GM23338 (cell line): Measurements from ENCODE around the gene MAST3. TPM values are rescaled to one million over a fixed set of nuclear protein-coding genes. Genes with fewer than 3 reads are reported as not detected.

Experiments used
- ATAC-seq: fragments of 200-7000 bp; cut with Tn5 transposase; 3 replicates; pipeline ENCODE4 v1.9.1; 2020
- DNase-seq: peaks from one replicate; pipeline ENCODE4 v3.0.0-alpha.2; 2015; ENCODE audit warnings: low spot score
- H2AFZ ChIP-seq: fragments of 200-600 bp; sonication (generic); 2 replicates; pipeline ENCODE4 v1.8.0; 2016; ENCODE audit warnings: antibody characterized with exemption, mild to moderate bottlenecking, moderate library complexity
- H3F3A ChIP-seq: fragments of 200-600 bp; sonication (generic); replicated peaks from 2 replicates; pipeline ENCODE4 v1.8.0; 2017; ENCODE audit warnings: antibody characterized with exemption, mixed run types, low read depth
- H3K27ac ChIP-seq: fragments of 200-600 bp; sonication (generic); 2 replicates; pipeline ENCODE4 v1.6.1; 2016; ENCODE audit warnings: low read depth
- H3K27me3 ChIP-seq: fragments of 200-600 bp; sonication (generic); 2 replicates; pipeline ENCODE4 v1.8.0; 2016; ENCODE audit warnings: mild to moderate bottlenecking, mixed run types, moderate library complexity; ENCODE audit not compliant: insufficient read depth
- H3K36me3 ChIP-seq: fragments of 200-600 bp; sonication (generic); 2 replicates; pipeline ENCODE4 v1.8.0; 2016; ENCODE audit warnings: mild to moderate bottlenecking; ENCODE audit not compliant: insufficient read depth
- H3K4me1 ChIP-seq: fragments of 200-600 bp; sonication (generic); 2 replicates; pipeline ENCODE4 v1.8.0; 2016; ENCODE audit warnings: mild to moderate bottlenecking, moderate library complexity; ENCODE audit not compliant: insufficient read depth
- H3K4me2 ChIP-seq: fragments of 200-600 bp; sonication (generic); 2 replicates; pipeline ENCODE4 v1.7.1; 2017; ENCODE audit warnings: mixed run types
- H3K4me3 ChIP-seq: fragments of 200-600 bp; sonication (generic); 2 replicates; pipeline ENCODE4 v1.6.1; 2016; ENCODE audit warnings: mixed run types
- H3K79me2 ChIP-seq: fragments of 200-600 bp; sonication (generic); replicated peaks from 2 replicates; pipeline ENCODE4 v1.8.0; 2017; ENCODE audit warnings: mild to moderate bottlenecking; ENCODE audit not compliant: insufficient read depth
- H3K9me2 ChIP-seq: fragments of 200-600 bp; sonication (generic); 2 replicates; pipeline ENCODE4 v1.8.0; 2017; ENCODE audit not compliant: insufficient read depth
- H4K20me1 ChIP-seq: fragments of 200-600 bp; sonication (generic); replicated peaks from 2 replicates; pipeline ENCODE4 v1.8.0; 2017; ENCODE audit warnings: mild to moderate bottlenecking; ENCODE audit not compliant: insufficient read depth
- H3K27ac Mint-ChIP-seq: 2 replicates; pipeline ENCODE4 v1.8.0; 2020; ENCODE audit warnings: inconsistent platforms, mild to moderate bottlenecking, moderate library complexity, mixed read lengths
- H3K27me3 Mint-ChIP-seq: 3 replicates; pipeline ENCODE4 v1.8.0; 2022; ENCODE audit warnings: low read depth, mild to moderate bottlenecking, moderate library complexity, mixed read lengths, inconsistent platforms; ENCODE audit not compliant: insufficient read depth, poor library complexity
- H3K36me3 Mint-ChIP-seq: 3 replicates; pipeline ENCODE4 v1.8.0; 2021; ENCODE audit warnings: low read depth, mild to moderate bottlenecking, inconsistent platforms, moderate library complexity, mixed read lengths
- H3K4me1 Mint-ChIP-seq: 3 replicates; pipeline ENCODE4 v1.8.0; 2020; ENCODE audit warnings: mild to moderate bottlenecking, inconsistent platforms, mixed read lengths
- H3K4me3 Mint-ChIP-seq: 3 replicates; pipeline ENCODE4 v1.8.0; 2021; ENCODE audit warnings: moderate library complexity, mild to moderate bottlenecking, inconsistent platforms, mixed read lengths
- H3K9me3 Mint-ChIP-seq: 3 replicates; pipeline ENCODE4 v1.8.0; 2020; ENCODE audit warnings: moderate library complexity, mild to moderate bottlenecking, inconsistent platforms, mixed read lengths
- JUNB ChIP-seq: IDR thresholded peaks from one replicate; pipeline ENCODE4 v1.6.1; 2016; ENCODE audit warnings: antibody characterized with exemption; ENCODE audit not compliant: unreplicated experiment
- NANOG ChIP-seq: IDR thresholded peaks from 2 replicates; pipeline ENCODE4 v1.6.1; 2016; ENCODE audit warnings: antibody characterized with exemption, borderline replicate concordance
- ZNF114 ChIP-seq: fragments of 250-450 bp; sonication (Bioruptor Pico); IDR thresholded peaks from 2 replicates; pipeline ENCODE4 v1.5.0; 2020; ENCODE audit warnings: mild to moderate bottlenecking, moderate library complexity
- ZNF331 ChIP-seq: fragments of 250-450 bp; sonication (Bioruptor Pico); IDR thresholded peaks from 2 replicates; pipeline ENCODE4 v1.5.0; 2020; ENCODE audit warnings: low read depth, mild to moderate bottlenecking, moderate library complexity
- polyA plus RNA-seq: library from polyadenylated mRNA; unstranded; fragments of >200 nt; fragmentation: Nextera tagmentation; extraction: Ambion mirVana; gene quantifications from 2 replicates; pipeline ENCODE4 v1.2.1, GENCODE V29; 2016
- total RNA-seq: library from RNA; depleted of rRNA; stranded (reverse); fragments of >200 nt; shearing (Covaris generic); gene quantifications from 2 replicates; pipeline ENCODE4 v1.2.3, GENCODE V29; 2014

Gene MAST3
- total and polyA plus RNA-seq, 2 experiments from 2014 or later = 5.6 to 8.8 TPM

- Mint-ChIP-seq H3K4me3 (peak overlapping the region; percentile 89), H3K9me3 (peaks cover 4% of the 10 kb centered on the region; the same call in 1 of the 3 replicates), H3K27ac (peak overlapping the region; percentile 93), H3K27me3 (peaks cover 18% of the 10 kb centered on the region), H3K36me3 (peaks cover 19% of the 10 kb centered on the region), H3K4me1 (peaks cover 18% of the 10 kb centered on the region; the same call in 2 of the 3 replicates)
- Histone ChIP-seq H3K27me3 (no peaks in the 10 kb centered on the region), H3K27ac (no peak overlapping the region), H2AFZ (no peak overlapping the region), H3K4me3 (peak overlapping the region; percentile 96), H3K4me1 (peaks cover 11% of the 10 kb centered on the region; the same call in 1 of the 2 replicates), H3K36me3 (no peaks in the 10 kb centered on the region), H4K20me1 (peaks cover 15% of the 10 kb centered on the region), H3K4me2 (peak overlapping the region; percentile 95), H3K9me2 (no peaks in the 10 kb centered on the region), H3K79me2 (peaks cover 6% of the 10 kb centered on the region), H3F3A (peaks cover 19% of the 10 kb centered on the region; the same call in 1 of the 2 replicates)
- peak; percentile 2 for ATAC-seq
- no peak for TF ChIP-seq ZNF331 (CRISPR knock-in tag)
- TF ChIP-seq JUNB = no peak
- no peak for DNase-seq
These were observed 96.0 kb downstream of the MAST3 start for GRCh38 chr19:18193388-18194180.

- Histone ChIP-seq H3K4me1 (peaks cover 11% of the 10 kb centered on the region; the same call in 1 of the 2 replicates), H3K27me3 (no peaks in the 10 kb centered on the region), H3K9me2 (no peaks in the 10 kb centered on the region), H3K4me2 (peak overlapping the region; percentile 95), H3K4me3 (peak overlapping the region; percentile 96), H3F3A (peaks cover 21% of the 10 kb centered on the region; the same call in 1 of the 2 replicates), H2AFZ (no peak overlapping the region), H3K27ac (no peak overlapping the region), H3K79me2 (peaks cover 6% of the 10 kb centered on the region), H3K36me3 (peaks cover 3% of the 10 kb centered on the region; the same call in 1 of the 2 replicates), H4K20me1 (peaks cover 18% of the 10 kb centered on the region)
- Mint-ChIP-seq H3K27me3 (peaks cover 18% of the 10 kb centered on the region), H3K36me3 (peaks cover 24% of the 10 kb centered on the region), H3K4me1 (peaks cover 18% of the 10 kb centered on the region; the same call in 2 of the 3 replicates), H3K4me3 (peak overlapping the region; percentile 89), H3K27ac (0 out of 2 replicates have a peak overlapping the region, but pooled peaks have one; percentile 93), H3K9me3 (peaks cover 4% of the 10 kb centered on the region; the same call in 1 of the 3 replicates)
- DNase-seq (no peak), ATAC-seq (no peak)
- no peak for TF ChIP-seq ZNF114
These were observed 96.6 kb downstream of the MAST3 start for GRCh38 chr19:18194181-18194530.

- H3K9me2 ChIP-seq = no peaks in the 10 kb centered on the region
- TF ChIP-seq NANOG (no peak), ZNF331 (CRISPR knock-in tag) (no peak)
- DNase-seq (peak; percentile 71), ATAC-seq (peak; percentile 4)
- peaks cover 23% of the 10 kb centered on the region; the same call in 1 of the 2 replicates for H3F3A ChIP-seq
- H3K4me2 ChIP-seq = peak overlapping the region; percentile 95
- H3K36me3 ChIP-seq = peaks cover 8% of the 10 kb centered on the region; the same call in 1 of the 2 replicates
- Mint-ChIP-seq H3K4me1 (peaks cover 18% of the 10 kb centered on the region; the same call in 2 of the 3 replicates), H3K9me3 (peaks cover 4% of the 10 kb centered on the region; the same call in 1 of the 3 replicates), H3K4me3 (peak overlapping the region; percentile 89), H3K36me3 (peaks cover 27% of the 10 kb centered on the region), H3K27ac (no peak overlapping the region; the same call in none of the 2 replicates), H3K27me3 (peaks cover 18% of the 10 kb centered on the region)
- H3K4me3 ChIP-seq = peak overlapping the region; percentile 96
- H2AFZ ChIP-seq = no peak overlapping the region
- H3K4me1 ChIP-seq = peaks cover 11% of the 10 kb centered on the region; the same call in 1 of the 2 replicates
- peak overlapping the region; percentile 39; the same call in 1 of the 2 replicates for H3K27ac ChIP-seq
- no peaks in the 10 kb centered on the region for H3K27me3 ChIP-seq
- H4K20me1 ChIP-seq = peaks cover 19% of the 10 kb centered on the region
- peaks cover 6% of the 10 kb centered on the region for H3K79me2 ChIP-seq
These were observed 97.1 kb downstream of the MAST3 start for GRCh38 chr19:18194554-18195238.
